Superior temporal gyrus (tissue), 1 donor: ENCODE results near the gene KLF16.
"Not testable (repeated sequence)": the region's sequence is repeated elsewhere in the genome, so short reads cannot be mapped to it uniquely, and the experiment has no call there.

ENCODE experiments used
- DNase-seq: peaks from one replicate; pipeline ENCODE4 v3.0.0-alpha.2; 2016; ENCODE audit errors: extremely low spot score

KLF16 gene

GRCh38 chr19:1863328-1863637 is at the start of gene KLF16:
KLF16 (minus strand) TSS chr19:1863579; CDS start chr19:1863497, 82 bp downstream.
- DNase-seq, result no peak

GRCh38 chr19:1912760-1913505 is 49.6 kb upstream of the KLF16 start:
- no peak for DNase-seq

DNA sequence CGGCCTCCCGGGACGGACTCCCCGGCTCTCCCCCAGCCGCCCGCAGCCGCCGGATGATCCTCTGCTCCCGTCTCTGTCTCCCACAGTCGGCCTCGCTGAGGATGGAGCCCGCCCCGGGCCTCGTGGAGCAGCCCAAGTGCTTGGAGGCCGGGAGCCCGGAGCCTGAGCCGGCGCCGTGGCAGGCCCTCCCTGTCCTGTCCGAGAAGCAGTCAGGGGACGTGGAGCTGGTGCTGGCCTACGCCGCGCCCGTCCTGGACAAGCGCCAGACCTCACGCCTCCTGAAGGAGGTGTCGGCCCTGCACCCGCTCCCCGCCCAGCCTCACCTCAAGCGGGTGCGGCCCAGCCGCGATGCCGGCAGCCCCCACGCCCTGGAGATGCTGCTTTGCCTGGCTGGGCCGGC is 48.6 kb upstream of the KLF16 start:
- no peak for DNase-seq

DNA sequence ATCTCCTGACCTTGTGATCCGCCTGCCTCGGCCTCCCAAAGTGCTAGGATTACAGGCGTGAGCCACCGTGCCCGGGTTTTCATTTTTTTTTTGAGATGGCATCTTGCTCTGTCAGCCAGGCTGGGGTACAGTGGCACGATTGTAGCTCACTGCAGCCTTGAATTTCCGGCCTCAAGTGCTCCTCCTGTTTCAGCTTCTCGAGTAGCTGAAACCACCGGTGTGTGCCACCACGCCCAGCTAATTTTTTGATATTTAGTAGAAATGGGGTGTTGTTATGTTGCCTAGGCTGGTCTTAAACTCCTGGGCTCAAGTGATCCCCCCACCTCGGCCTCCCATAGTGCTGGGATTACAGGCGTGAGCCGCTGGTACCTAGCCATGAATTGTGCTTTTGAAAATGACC is 47.7 kb upstream of the KLF16 start:
- DNase-seq, result no peak

- DNase-seq, result no peak
Observed at GRCh38 chr19:1910177-1910576, 46.8 kb upstream of the KLF16 start.

DNA sequence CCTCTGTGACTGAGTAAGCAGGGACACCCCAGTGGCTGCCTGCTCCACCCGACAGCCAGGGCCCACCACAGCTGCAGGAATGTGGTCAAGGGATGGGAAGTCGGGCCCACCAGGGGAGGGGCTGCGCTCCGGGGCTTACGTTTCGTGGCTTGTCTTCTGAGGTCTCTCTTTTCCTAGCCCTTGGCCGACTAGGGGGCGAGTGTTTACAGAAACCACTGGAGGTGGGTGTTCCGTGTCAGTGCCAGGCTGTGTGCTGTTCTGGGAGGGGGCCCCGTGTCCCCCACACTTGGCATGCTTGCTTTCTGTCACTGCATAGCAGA is 46.3 kb upstream of the KLF16 start:
- no peak for DNase-seq

- DNase-seq, result no peak
Observed at GRCh38 chr19:1908364-1908678, 44.9 kb upstream of the KLF16 start.

GRCh38 chr19:1907563-1908363 is 44.4 kb upstream of the KLF16 start:
- no peak for DNase-seq

GRCh38 chr19:1906985-1907562 is 43.7 kb upstream of the KLF16 start:
- DNase-seq, result no peak

- no peak for DNase-seq
Observed at GRCh38 chr19:1905863-1906375, 42.5 kb upstream of the KLF16 start.

DNA sequence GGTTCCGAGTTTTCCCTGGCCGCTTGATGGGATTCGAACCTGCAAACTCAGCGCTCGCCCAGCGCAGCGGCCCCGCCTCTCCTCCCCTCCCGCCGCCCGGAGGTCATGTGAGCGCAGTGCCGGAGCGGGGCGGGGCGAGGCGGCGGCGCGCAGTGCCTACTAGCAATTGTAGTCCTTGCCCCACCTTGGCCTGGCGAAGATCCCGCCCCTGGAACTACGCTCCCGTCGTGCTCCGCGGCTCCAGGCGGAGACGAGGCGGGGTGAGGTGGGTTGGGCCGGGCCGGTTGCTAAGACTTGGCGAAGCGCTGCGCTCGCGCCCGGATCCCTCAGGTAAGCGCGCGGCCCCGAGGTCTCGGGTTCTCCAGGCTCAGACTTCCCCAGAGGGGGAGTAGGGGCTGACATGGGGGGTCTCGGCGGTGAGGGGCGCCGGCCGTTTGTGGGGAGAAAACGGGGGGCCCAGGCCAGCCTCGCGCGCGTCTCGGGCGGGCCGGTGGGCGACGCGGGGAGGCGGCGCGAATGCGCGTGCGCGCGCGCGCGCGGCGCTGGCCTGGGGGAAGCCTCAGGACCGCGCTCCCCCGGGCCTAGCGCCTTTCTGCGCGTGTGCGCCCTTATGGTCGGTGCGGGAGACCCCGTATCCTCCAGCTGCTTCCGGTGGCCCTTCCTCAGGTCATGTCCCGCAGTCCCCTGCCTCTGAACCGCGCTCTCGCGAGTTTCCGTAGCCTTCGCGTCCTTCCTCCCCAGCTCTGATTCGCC is 41.9 kb upstream of the KLF16 start, which contains the start of the genes ADAT3 and SCAMP4:
ADAT3 (plus strand) TSS at position 290 of the 753 bp plus-strand sequence. CDS start 6,649 bp downstream, outside the sequence.
SCAMP4 (plus strand) TSS at position 290 of the 753 bp plus-strand sequence. CDS start 9,621 bp downstream, outside the sequence.
- peak; percentile 98 for DNase-seq

GRCh38 chr19:1904860-1905109 is 41.4 kb upstream of the KLF16 start:
- no peak for DNase-seq

GRCh38 chr19:1902923-1903322 is 39.5 kb upstream of the KLF16 start:
- no peak for DNase-seq

DNA sequence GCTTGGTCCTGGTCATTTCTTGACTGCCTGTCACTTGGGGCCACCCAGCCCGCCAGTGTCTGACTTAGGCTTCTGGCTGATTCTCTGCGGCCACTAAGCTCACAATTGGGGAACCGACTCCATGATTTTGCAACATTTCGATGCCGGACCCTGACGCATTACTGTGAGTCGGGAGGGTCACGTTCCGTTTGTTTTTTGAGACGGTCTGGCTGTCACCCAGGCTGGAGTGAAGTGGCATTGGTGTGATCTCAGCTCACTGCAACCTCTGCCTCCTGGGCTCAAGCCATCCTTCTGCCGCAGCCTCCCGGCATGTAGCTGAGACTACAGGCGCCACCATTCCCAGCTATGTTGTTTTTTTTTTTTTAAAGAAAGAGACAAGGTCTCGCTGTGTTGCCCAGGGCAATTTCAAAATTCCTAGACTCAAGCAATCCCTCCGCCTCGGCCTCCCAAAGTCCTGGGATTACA is 38.6 kb upstream of the KLF16 start:
- no peak for DNase-seq

GRCh38 chr19:1896508-1896907 is 33.1 kb upstream of the KLF16 start:
- DNase-seq, result no peak

DNA sequence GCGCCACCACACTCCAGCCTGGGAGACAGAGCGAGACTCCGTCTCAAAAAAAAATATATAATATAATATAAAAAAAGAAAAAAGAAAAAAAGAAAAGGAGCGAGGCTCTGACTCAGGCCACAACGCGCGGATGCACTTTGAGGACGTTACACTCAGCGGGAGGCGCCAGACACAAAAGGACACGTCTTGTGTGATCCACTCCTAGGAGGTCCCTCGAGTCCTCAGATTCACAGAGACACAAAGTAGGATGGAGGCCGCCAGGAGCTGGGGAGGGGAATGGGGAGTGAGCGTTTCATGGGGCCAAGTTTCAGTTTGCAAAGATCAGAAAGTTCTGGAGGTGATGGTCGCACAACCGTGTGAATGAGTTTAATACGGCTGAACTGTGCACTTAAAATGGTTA is 30.4 kb upstream of the KLF16 start:
- DNase-seq, result no peak

GRCh38 chr19:1889907-1890306 is 26.5 kb upstream of the KLF16 start:
- DNase-seq, result no peak

DNA sequence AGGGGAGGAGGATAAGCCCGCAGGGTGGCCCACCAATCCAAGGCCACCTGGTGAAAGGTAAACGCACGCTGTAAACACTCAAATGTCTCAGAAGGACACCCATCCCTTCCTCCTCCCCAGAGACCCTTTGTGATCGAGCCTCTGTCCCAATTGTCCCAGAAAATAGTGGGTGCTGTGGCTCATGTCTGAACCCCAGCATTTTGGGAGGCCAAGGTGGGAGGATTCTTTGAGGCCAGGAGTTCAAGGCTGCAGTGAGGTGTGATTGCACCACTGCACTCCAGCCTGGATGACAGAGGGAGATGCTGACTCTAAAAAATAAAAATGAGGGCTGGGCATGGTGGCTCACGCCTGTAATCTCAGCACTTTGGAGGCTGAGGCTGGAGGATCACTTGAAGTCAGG is 25.0 kb upstream of the KLF16 start:
- no peak for DNase-seq

DNA sequence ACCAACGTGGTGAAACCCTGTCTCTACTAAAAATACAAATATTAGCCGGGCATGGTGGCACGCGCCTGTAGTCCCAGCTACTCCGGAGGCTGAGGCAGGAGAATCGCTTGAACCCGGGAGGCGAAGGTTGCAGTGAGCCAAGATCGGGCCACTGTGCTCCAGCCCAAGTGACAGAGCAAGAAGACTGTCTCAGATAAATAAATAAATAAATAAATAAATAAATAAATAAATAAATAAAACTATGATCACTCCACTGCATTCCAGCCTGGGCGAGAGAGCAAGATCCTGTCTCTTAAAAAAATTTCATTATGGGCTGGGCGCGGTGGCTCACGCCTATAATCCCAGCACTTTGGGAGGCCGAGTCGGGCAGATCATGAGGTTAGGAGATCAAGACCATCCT is 23.0 kb upstream of the KLF16 start:
- DNase-seq, result not testable (repeated sequence)

DNA sequence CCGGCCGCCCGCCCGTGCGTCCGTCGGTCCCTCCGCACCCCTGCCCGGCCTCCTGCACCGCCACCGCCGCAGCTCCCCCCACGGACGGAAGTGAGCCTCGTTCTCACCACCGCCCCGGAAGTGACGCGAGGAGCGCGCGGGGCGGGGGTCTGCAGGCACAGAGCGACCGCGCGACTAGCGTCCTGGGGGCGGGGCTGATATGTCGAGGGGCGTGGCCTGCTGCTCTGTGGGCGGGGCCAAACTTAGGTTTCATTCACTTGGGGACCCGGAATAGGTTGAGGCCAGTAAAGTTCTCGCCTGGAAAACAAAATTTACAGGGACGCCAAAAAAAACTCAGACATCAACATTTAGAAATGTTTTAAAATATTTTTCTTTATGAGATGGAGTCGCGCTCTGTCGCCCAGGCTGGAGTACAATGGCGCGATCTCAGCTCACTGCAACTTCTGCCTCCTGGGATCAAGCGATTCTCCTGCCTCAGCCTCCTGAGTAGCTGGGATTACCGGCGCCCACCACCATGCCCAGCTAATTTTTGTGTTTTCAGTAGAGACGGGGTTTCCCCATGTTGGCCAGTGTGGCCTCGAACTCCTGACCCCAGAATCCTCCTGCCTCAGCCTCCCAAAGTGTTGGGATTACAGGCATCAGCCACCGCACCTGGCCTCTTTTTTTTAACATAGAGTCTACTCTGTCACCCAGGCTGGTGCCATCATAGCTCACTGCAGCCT is 22.2 kb upstream of the KLF16 start, which contains the start of gene ABHD17A:
ABHD17A (minus strand) TSS at position 99 of the 722 bp plus-strand sequence. CDS start 3,930 bp downstream, outside the sequence.
- peak; percentile 94 for DNase-seq

GRCh38 chr19:1884719-1885334 is 21.4 kb upstream of the KLF16 start:
- no peak for DNase-seq
